Stomach smooth muscle (tissue), 2 donors: ENCODE data around the gene ATF7.

ENCODE experiments used
- H3K27ac ChIP-seq: one replicate; pipeline ENCODE4 v1.7.0; 2013; ENCODE audit warnings: mild to moderate bottlenecking, low read length, inconsistent platforms
- H3K27me3 ChIP-seq, 2 donors: one replicate each; pipeline ENCODE4 v1.7.0; 2013; ENCODE audit warnings: low read length in 2 of 2; ENCODE audit not compliant: insufficient read depth in 2 of 2, control insufficient read depth in 1 of 2
- H3K36me3 ChIP-seq, 2 donors: one replicate each; pipeline ENCODE4 v1.7.0; 2013; ENCODE audit warnings: low read length in 2 of 2; ENCODE audit not compliant: control insufficient read depth in 2 of 2, insufficient read depth in 2 of 2
- H3K4me1 ChIP-seq: one replicate; pipeline ENCODE4 v1.7.0; 2013; ENCODE audit warnings: low read length; ENCODE audit not compliant: control insufficient read depth, insufficient read depth
- H3K4me3 ChIP-seq, 2 donors: one replicate each; pipeline ENCODE4 v1.7.0; 2013; ENCODE audit warnings: low read length in 2 of 2
- H3K9ac ChIP-seq, 2 donors: one replicate each; pipeline ENCODE4 v1.7.0; 2013; ENCODE audit warnings: low read length in 2 of 2, mild to moderate bottlenecking in 1 of 2
- H3K9me3 ChIP-seq, 2 donors: one replicate each; pipeline ENCODE4 v1.7.0; 2013; ENCODE audit warnings: low read length in 2 of 2; ENCODE audit not compliant: control insufficient read depth in 2 of 2
- donor health status: healthy.
- donor health status: Pancreatic carcinoma.

The ATF7 gene

DNA sequence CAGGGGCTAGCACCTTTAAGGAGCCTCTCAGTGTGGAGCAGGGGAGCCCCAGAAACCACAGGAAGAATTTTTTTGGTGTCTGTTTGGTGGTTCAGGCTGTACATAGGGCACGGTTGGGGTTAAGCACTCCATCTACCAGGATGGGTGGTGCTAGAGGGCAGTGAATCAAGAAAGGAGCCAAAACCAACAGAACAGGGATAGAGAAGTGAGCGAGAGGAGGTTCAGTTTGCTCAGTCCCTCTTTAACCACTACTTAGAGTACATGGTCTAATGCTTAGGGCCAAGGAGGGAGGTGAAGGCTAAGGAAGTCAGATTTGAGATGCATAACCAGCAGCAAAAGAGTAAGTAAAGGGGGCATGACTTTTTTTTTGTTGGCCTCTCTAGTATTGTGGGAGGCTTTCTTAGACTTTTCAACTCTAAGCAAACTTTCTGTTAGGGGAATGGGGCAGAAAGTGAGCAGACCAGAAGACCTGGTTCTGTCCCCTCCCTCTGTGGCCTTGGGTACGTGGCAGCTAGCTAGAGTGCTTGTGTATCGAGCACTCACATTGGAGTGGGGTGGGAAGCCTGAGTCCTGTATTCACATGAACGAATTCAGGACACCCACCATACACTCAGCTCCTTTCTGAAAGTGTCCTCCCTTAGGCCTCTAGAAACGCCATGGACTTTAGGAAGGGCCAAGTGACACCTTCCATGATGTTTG lies 112.3 kb downstream of the ATF7 start:
- H3K4me1 ChIP-seq = no peaks in the 10 kb centered on the region
- H3K36me3 ChIP-seq = peaks cover 54 to 63% of the 10 kb centered on the region in 2 donors
- H3K9me3 ChIP-seq = no peaks in the 10 kb centered on the region
- H3K9ac ChIP-seq = no peak overlapping the region
- no peak overlapping the region for H3K27ac ChIP-seq
- H3K27me3 ChIP-seq = no peaks in the 10 kb centered on the region
- H3K4me3 ChIP-seq = no peak overlapping the region

DNA sequence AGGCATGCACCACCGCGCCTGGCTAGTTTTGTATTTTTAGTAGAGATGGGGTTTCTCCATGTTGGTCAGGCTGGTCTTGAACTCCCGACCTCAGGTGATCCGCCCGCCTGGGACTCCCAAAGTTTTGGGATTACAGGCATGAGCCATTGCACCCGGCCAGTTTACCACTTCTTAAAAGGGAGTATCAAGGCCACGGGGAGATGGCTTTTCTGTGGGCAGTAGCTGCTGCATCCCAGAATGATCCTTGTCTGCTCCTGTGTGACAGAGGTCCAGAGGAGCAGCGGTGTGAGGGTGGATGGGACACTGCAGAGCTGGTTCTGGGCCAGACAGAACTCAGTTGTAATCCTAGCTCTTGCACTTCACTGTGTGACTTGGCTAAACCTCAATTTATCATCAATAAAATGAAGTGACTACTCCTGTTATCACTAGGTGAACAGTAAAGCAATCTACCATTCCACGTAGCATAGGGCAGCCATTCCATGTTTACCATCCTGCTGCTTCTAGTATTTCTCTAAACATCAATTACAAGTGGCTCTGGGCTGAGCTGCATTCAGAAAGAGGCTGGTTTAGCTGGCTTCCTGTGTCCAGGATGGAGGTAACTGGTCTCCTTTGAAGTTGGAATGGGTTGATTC lies 115.9 kb downstream of the ATF7 start:
- Histone ChIP-seq H3K9ac (no peak overlapping the region), H3K4me3 (no peak overlapping the region), H3K36me3 (peaks cover 43 to 57% of the 10 kb centered on the region in 2 donors)

DNA sequence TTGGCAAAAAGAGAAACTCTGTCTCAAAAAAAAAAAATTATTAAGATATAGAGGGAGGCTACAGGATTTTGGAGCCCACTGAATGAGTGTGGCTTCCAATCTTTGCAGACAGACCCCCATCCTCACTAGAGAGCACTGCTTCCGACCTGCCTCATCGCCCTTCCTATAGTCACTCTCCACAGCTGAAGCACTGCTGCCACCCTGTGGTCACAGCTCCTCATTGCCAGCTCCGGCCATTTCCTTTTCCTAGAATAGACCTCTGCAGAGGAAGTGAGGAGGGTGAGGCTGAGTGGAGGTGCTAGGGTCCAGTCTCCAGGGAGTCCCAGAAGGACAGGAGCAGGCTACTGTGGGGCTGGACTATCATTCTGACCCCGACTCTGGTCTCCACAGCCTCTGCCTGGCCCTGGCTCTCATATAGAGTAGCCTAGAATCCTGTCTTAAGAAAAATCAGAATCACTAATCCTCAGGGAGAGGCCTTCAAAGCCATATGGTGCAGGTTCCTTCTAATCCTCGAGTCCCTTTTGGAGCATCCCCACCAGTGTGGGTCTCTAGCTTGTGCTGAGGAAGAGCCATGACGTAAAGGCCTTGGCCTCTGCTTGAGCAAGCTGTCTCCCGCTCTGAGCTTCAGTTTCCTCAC lies 117.5 kb downstream of the ATF7 start:
- no peak overlapping the region for H3K27ac ChIP-seq
- peaks cover 35 to 47% of the 10 kb centered on the region in 2 donors for H3K36me3 ChIP-seq
- H3K9ac ChIP-seq = peak overlapping the region in 1 of 2 donors; percentile 42
- H3K9me3 ChIP-seq = no peaks in the 10 kb centered on the region
- peaks cover 6% of the 10 kb centered on the region for H3K4me1 ChIP-seq
- no peak overlapping the region for H3K4me3 ChIP-seq
- H3K27me3 ChIP-seq = no peaks in the 10 kb centered on the region

More for the DNA sequence above, 115.9 kb downstream of the ATF7 start:
- H3K27me3 ChIP-seq = no peaks in the 10 kb centered on the region
- no peaks in the 10 kb centered on the region for H3K9me3 ChIP-seq
- peaks cover 3% of the 10 kb centered on the region for H3K4me1 ChIP-seq
- H3K27ac ChIP-seq = no peak overlapping the region

GRCh38 chr12:53507603-53507885 lies 118.6 kb downstream of the ATF7 start:
- Histone ChIP-seq H3K27ac (no peak overlapping the region), H3K27me3 (no peaks in the 10 kb centered on the region), H3K9me3 (no peaks in the 10 kb centered on the region), H3K36me3 (peaks cover 30 to 40% of the 10 kb centered on the region in 2 donors), H3K4me1 (peaks cover 7% of the 10 kb centered on the region), H3K4me3 (no peak overlapping the region), H3K9ac (no peak overlapping the region)

DNA sequence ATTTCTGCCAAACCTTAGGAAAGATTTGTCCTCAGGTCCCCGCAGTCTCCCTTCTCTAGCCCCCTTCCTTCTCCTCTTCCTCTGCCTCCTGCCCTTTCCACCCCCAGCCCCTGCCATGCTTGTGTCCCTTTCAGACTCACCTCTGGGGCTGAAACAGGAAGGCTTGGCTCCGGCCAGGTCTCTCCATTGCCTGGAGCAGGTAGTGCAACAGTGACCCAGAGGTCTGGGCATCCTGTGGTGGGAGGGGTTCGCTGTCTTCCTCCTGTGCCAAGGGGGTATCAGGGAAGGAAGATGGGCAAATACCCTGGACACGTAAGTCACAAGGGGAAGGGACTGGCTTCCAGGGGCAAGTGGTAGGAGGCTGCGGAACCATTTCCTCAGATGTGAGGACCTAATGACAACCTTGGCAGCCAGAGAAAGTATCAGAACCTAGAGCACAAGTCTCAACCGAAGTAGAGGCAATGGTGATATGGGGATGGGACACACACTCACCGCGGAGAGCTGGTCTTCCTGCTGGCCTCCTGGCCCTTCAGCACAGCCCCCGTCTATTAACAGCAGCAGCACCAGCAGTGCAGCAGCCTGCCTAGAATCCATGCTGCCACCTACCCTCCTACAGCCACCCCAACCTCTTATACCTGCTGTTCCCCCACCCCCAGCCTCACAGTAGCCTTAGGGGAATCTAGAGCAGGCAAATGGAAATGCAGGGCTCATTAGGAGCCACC lies 119.1 kb downstream of the ATF7 start, which contains the start of gene NPFF:
Gene NPFF (minus strand): TSS at position 604 of the 722 bp plus-strand sequence. CDS start 10 bp downstream, at position 594.
- Histone ChIP-seq H3K36me3 (peaks cover 25 to 35% of the 10 kb centered on the region in 2 donors), H3K9me3 (no peaks in the 10 kb centered on the region), H3K4me1 (peaks cover 12% of the 10 kb centered on the region), H3K27ac (no peak within 1 kb of the TSS), H3K4me3 (no peak within 1 kb of the TSS), H3K27me3 (no peaks in the 10 kb centered on the region), H3K9ac (no peak within 1 kb of the TSS)

DNA sequence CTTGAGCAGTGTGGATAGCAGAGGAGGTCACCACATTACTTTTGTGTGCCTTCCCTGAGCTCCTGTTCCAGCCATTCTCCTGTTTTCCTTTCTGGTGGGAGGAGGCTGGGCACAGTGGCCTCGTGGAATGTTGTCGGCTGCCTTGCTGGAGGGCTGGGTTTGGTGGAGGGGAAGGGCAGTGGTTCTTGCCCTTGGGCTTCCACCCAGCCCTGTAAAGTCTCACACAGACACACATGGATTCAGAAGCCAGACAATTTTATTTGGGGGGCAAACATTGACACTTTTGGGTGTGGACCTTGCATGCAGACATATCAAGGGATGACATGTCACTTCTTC lies 119.8 kb downstream of the ATF7 start:
- H3K4me3 ChIP-seq = no peak overlapping the region
- no peak overlapping the region for H3K9ac ChIP-seq
- H3K36me3 ChIP-seq = peaks cover 19 to 29% of the 10 kb centered on the region in 2 donors
- H3K4me1 ChIP-seq = peaks cover 18% of the 10 kb centered on the region
- H3K9me3 ChIP-seq = no peaks in the 10 kb centered on the region
- H3K27ac ChIP-seq = no peak overlapping the region
- no peaks in the 10 kb centered on the region for H3K27me3 ChIP-seq

DNA sequence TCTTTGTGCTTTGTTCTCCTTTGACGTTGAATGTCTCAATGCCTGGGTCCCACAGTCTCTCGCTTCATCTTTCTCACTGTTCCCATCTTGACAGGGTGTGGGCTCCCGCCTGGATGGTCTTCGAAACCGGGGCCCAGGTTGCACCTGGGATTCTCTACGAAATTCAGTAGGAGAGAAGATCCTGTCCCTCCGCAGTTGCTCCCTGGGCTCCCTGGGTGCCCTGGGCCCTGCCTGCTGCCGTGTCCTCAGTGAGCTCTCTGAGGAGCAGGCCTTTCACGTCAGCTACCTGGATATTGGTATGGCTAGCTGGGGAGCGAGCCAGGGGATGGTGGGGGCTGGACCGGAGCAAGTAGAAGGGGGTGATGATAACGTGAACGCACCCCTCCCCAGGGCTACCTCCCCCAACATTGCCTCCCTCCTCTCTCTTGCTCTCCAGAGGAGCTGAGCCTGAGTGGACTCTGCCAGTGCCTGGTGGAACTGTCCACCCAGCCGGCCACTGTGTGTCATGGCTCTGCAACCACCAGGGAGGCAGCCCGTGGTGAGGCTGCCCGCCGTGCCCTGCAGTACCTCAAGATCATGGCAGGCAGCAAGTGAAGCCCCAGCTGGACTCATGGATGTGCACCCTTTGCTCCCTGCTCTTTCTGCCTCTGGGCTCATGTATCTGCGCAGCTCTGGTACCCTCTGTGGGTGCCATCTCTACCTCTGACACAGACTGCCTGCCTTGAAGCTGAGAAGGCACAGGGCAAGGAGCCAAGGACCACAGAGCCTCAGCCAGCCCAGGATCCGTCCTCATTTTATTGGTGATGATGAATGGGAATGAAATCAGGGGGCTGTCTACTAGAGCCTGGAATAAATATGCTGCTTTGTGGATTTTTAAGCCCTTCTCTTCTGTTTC lies 120.4 kb downstream of the ATF7 start:
- H3K36me3 ChIP-seq = peaks cover 19 to 27% of the 10 kb centered on the region in 2 donors
- H3K4me1 ChIP-seq = peaks cover 19% of the 10 kb centered on the region
- H3K27me3 ChIP-seq = no peaks in the 10 kb centered on the region
- no peaks in the 10 kb centered on the region for H3K9me3 ChIP-seq
- H3K4me3 ChIP-seq = no peak overlapping the region
- no peak overlapping the region for H3K27ac ChIP-seq
- H3K9ac ChIP-seq = no peak overlapping the region

- no peak overlapping the region for H3K27ac ChIP-seq
- H3K36me3 ChIP-seq = peaks cover 14 to 23% of the 10 kb centered on the region in 2 donors
- H3K9ac ChIP-seq = no peak overlapping the region
Measured at GRCh38 chr12:53505086-53505485, 121.1 kb downstream of the ATF7 start.

DNA sequence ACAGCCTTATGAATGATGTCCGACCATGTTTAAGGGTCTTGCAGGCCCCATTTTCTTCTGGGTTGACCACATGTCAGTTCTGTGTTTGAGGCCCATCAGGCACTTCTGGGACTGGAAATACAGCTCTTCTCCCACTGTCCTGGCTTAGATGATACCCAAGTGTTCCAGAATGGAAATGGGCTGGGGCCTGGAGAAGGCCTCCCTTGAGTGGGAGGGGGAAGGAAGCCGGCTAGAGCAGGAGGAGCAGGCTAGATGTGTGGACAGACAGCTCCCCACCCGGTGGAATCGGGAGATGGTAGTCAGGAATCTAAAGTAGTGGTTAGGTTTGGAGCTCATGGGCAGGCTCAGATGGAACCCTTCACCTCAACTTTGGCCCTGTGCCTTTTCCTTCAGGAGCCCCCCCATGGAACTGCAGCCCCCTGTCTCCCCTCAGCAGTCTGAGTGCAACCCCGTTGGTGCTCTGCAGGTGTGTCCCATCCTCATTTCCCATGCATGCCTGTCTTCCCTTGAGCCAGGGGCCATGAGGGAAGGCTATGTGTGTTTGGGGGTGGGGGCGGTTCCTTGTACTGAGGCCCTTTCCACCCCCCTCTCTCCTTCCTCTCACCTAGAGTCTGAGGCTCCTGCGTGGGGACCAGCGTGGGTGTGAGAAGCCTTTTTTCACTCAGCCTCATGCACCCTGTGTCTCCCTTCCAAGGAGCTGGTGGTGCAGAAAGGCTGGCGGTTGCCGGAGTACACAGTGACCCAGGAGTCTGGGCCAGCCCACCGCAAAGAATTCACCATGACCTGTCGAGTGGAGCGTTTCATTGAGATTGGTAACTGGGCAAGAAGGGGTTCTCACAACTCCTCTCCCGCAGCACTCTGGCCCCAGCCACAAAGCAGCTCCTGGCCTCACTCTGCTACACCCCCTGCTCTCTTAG lies 121.9 kb downstream of the ATF7 start:
- Histone ChIP-seq H3K4me3 (no peak overlapping the region), H3K4me1 (peaks cover 29% of the 10 kb centered on the region), H3K27ac (peak overlapping the region; percentile 31), H3K9ac (no peak overlapping the region), H3K36me3 (peaks cover 14 to 23% of the 10 kb centered on the region in 2 donors), H3K27me3 (no peaks in the 10 kb centered on the region), H3K9me3 (no peaks in the 10 kb centered on the region)

More at GRCh38 chr12:53505086-53505485, 121.1 kb downstream of the ATF7 start:
- Histone ChIP-seq H3K9me3 (no peaks in the 10 kb centered on the region), H3K4me3 (no peak overlapping the region), H3K4me1 (peaks cover 23% of the 10 kb centered on the region), H3K27me3 (no peaks in the 10 kb centered on the region)
